Endothelial cell of umbilical vein (primary cell): Measurements from ENCODE around the gene EPB41L2.

Experiments used
- CTCF ChIP-seq, 2 donors: IDR thresholded peaks; 1 replicate in 1 of 2; 2 replicates in 1 of 2; pipeline ENCODE4 v1.5.1; 2011; ENCODE audit warnings: low read length in 2 of 2, mild to moderate bottlenecking in 2 of 2, moderate library complexity in 2 of 2, control low read depth in 1 of 2, inconsistent platforms in 1 of 2, low read depth in 1 of 2; ENCODE audit not compliant: insufficient read depth in 1 of 2; ENCODE audit errors: extremely low read depth in 1 of 2
- EZH2 ChIP-seq: IDR thresholded peaks from 2 replicates; pipeline ENCODE4 v1.6.1; 2012; ENCODE audit warnings: borderline replicate concordance, low read depth, mild to moderate bottlenecking, moderate library complexity, low read length, inconsistent platforms; ENCODE audit not compliant: severe bottlenecking
- FOS ChIP-seq: IDR thresholded peaks from 2 replicates; pipeline ENCODE4 v1.6.1; 2011; ENCODE audit warnings: mild to moderate bottlenecking, low read length, moderate library complexity, borderline replicate concordance; ENCODE audit not compliant: insufficient read depth
- JUN ChIP-seq: IDR thresholded peaks from 2 replicates; pipeline ENCODE4 v1.6.1; 2011; ENCODE audit warnings: borderline replicate concordance, low read depth; ENCODE audit not compliant: insufficient read length, insufficient read depth
- MYC ChIP-seq: IDR thresholded peaks from one replicate; pipeline ENCODE4 v1.6.1; 2011; ENCODE audit warnings: mild to moderate bottlenecking, low read depth, low read length
- POLR2A ChIP-seq: IDR thresholded peaks from 2 replicates; pipeline ENCODE4 v1.6.1; 2012; ENCODE audit warnings: low read depth, mild to moderate bottlenecking, control low read depth, low read length
- POLR2AphosphoS5 ChIP-seq: IDR thresholded peaks from 2 replicates; pipeline ENCODE4 v1.6.1; 2012; ENCODE audit warnings: low read depth, mild to moderate bottlenecking, control low read depth, low read length, moderate library complexity; ENCODE audit not compliant: insufficient read depth

- no peak for TF ChIP-seq CTCF (IDR thresholded peaks at IDR 0.05; ENCODE audit: extremely low read depth in 1 of 2, insufficient read depth in 1 of 2, low read depth in 1 of 2, low read length in 2 of 2)
- no peak for TF ChIP-seq EZH2
- no peak for TF ChIP-seq POLR2A
- no peak for TF ChIP-seq JUN
- no peak for TF ChIP-seq FOS
- TF ChIP-seq MYC = no peak
- no peak for TF ChIP-seq POLR2AphosphoS5
Observed at GRCh38 chr6:130797061-130797460, 266.0 kb downstream of the EPB41L2 start.
